HG03097 (cell line): ENCODE data around the gene CADPS.

Source experiments
- ATAC-seq: cut with Tn5 transposase; IDR thresholded peaks from one replicate; pipeline ENCODE4 v1.9.1; 2021; ENCODE audit not compliant: unreplicated experiment, low FRiP score

Gene CADPS

GRCh38 chr3:62757045-62757444, 118.2 kb downstream of the CADPS start:
- ATAC-seq, result no peak

- no peak for ATAC-seq
Measured at GRCh38 chr3:62755285-62755684, 119.9 kb downstream of the CADPS start.

DNA sequence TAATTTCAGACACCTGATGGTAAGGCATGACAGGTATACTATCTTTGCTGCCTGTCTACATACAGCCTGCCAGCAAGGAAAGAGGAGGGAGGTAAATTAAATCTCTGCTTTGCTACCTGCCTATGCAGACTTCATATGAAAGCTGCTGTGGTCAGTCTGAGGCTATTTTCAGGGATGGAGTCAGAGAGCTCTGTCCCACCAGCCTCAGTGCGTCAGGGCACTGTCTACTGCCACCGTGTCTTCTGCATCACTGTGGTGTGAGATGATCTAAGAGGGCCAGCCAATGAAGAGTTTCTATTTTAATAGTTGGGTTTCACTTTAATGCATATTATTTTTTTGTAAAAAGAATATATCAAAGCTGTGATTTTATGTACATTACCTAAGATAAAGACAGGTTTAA, 125.6 kb downstream of the CADPS start:
- ATAC-seq, result no peak

DNA sequence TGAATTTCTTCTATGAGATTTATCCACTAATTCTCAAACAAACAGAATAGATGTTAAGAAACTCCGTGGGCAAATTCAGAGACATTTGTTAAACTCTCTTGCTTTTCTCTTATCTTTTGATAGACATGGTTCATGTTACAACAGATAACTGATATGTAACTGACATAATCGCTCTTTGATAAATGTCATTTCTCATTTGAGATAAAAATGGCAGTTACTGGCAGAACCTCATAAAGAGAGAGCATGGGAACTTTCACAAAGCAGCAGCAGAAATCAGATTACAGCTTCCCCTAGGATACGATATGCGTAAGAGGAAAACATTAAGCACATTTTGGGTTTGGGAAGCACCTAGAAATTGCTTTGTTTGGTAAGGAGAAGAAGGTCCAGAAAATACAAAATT, 126.1 kb downstream of the CADPS start:
- ATAC-seq, result no peak

GRCh38 chr3:62737449-62737848, 137.8 kb downstream of the CADPS start:
- no peak for ATAC-seq

- ATAC-seq, result no peak
Measured at GRCh38 chr3:62735510-62735909, 139.7 kb downstream of the CADPS start.

GRCh38 chr3:62732183-62732904, 142.9 kb downstream of the CADPS start:
- no peak for ATAC-seq

DNA sequence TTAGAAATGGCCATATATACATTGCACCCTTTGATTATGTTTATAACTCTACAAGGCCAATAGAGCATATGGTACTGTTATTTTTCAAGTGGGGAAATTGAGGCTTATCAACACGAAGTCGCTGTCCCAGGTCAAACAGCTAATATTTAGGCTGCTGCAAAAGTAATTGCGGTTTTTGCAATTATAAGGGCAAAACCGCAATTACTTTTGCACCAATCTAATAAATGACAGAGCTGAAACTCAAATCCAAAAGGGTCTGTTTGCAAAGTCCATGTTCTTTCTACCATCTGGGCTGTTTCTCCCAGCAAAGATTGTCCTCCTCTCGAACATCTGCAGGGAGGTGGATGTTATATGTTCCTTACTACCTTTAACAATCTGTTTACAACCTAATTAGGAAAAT, 147.2 kb downstream of the CADPS start:
- ATAC-seq, result no peak

GRCh38 chr3:62727536-62727935, 147.7 kb downstream of the CADPS start:
- ATAC-seq, result no peak

DNA sequence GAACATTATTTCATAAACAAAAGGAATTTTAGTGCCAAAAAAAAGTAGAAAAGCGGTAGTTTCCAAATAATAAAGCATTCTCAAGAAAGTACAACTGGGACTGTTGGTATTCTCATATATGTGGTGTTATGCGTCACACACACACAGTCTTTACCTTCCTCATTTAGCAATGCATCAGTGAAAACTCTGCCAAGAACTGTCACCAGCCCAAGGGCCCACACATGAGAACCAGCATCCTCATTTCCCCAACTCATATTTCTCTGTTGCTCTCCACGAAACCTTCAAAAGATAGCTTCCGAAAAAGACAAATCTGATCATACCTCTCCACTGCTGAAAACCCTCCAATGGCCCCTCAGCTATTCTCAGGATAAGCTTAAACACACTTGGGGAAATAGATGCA, 150.7 kb downstream of the CADPS start:
- no peak for ATAC-seq

DNA sequence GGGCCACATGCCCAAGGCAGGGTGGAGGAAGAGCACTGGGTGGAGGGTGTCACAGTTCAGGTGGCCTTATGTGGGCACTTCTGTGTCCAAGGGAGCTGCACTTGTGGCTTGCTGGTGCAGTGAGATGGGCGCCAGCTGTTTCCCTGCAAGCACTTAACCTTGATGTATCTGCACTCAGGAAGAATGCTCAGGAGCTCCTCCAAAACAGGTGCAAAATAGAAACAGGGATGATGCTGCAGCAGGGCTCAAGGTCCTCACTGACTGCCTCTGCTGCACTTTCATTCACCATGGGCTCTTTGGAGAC, 151.3 kb downstream of the CADPS start:
- ATAC-seq, result no peak

DNA sequence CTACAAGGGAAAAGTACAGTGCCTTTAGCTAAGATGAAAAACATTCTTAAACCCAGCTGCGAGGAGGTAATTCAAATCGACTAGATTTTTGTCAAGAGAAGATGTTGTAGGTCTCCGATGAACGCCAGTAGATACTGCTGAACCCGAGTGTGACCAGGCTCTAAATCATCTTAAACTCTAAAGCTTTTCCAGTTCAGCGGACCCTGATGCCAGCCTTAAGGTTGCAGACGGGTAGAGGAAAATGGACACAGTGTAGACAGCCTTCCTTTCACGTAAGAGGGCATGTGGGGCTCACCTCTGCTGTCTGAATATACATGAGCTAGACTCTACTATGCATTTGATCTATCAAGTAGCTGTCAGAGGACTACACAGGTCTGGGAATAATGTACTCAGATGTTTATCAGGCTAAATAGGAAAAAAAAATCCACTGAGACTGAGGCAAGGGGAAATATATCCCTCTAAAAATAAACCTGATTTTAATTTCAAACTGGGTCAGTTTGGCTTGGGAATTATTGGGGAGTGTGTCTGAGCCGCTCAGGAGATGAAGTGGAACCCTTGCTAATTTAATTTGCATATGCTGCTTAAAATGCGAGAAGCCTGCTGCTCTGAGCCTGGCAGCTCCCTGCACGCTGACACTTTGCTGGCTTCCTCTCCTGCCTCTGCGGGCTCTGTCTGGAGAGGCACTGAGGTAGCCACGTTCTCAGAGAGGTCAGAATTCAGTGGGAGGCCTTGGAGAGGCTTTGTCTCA, 151.9 kb downstream of the CADPS start:
- ATAC-seq, result no peak

DNA sequence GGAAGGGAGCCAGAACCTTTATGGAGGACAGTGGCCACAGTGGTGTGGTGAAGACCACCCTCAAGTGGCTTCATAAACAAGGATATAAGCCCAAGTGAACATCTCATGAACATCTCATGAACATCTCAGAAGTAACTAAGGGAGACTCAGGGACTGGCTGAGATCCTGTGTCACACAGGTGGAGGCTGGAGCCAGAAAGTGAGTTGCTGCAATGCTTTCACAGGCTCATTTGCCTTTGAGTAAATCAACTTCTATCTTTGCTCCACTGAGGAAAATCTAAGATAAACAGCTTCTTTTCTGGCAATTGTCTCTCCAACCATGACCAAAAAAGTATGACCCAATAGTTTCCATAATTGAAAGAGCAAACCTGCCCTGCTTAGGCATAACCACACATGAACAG, 152.9 kb downstream of the CADPS start:
- no peak for ATAC-seq

GRCh38 chr3:62718515-62719320, 156.5 kb downstream of the CADPS start:
- no peak for ATAC-seq

- no peak for ATAC-seq
Measured at GRCh38 chr3:62718011-62718410, 157.2 kb downstream of the CADPS start.

- ATAC-seq, result no peak
Measured at GRCh38 chr3:62712746-62713145, 162.5 kb downstream of the CADPS start.

GRCh38 chr3:62710751-62711150, 164.5 kb downstream of the CADPS start:
- no peak for ATAC-seq

GRCh38 chr3:62708638-62709373, 166.4 kb downstream of the CADPS start:
- no peak for ATAC-seq

- no peak for ATAC-seq
Measured at GRCh38 chr3:62705721-62706120, 169.5 kb downstream of the CADPS start.

DNA sequence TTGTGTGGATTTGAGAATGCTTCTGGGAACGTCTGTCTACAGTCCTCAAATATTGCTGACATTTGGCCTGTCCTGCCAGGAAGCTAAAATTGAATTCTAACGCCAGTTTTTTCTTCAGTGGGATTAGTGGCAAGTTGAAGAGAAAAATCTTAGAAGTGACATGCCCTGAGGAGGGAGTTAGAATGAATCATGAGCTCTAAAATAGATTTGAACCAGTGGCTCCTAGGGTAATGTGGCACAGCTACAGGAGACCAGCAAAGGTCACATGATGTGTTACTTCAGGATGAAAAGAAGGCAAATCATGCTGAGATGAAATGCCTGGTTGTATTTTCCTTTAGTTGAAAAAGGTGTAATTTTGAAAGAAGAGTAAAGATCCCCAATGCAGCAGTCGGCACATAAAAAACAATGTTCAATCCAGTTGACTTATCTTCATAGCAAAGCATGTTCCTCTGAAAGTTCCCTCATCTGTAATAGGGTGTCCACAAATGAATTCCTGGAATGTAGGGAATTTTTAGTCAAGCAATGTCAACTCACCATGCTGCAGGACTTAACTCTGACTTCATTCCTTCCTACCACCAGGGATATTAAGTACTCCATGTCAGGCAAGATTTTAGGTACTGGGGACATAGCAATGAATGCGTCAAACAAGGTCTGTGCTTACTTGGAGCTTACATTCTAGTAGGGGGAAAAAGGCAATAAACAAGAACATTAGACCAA, 171.6 kb downstream of the CADPS start:
- ATAC-seq, result no peak
